GM21723 (cell line): ENCODE data around the gene ZNF224.
"Not testable (repeated sequence)": the region's sequence is repeated elsewhere in the genome, so short reads cannot be mapped to it uniquely, and the experiment has no call there.

Source experiments
- ATAC-seq: cut with Tn5 transposase; IDR thresholded peaks from one replicate; pipeline ENCODE4 v1.9.1; 2021; ENCODE audit warnings: mild to moderate bottlenecking, moderate library complexity; ENCODE audit not compliant: unreplicated experiment

Gene ZNF224

DNA sequence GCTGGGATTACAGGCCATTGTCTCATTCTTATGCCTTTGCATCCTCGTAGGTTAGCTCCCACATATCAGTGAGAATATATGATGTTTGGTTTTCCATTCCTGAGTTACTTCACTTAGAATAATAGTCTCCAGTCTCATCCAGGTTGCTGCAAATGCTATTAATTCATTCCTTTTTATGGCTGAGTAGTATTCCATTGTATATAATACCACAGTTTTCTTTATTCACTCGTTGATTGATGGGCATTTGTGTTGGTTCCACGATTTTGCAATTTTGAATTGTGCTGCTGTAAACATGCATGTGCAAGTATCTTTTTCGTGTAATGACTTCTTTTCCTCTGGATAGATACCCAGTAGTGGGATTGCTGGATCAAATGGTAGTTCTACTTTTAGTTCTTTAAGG is 27.0 kb downstream of the ZNF224 start:
- ATAC-seq: not testable (repeated sequence)

DNA sequence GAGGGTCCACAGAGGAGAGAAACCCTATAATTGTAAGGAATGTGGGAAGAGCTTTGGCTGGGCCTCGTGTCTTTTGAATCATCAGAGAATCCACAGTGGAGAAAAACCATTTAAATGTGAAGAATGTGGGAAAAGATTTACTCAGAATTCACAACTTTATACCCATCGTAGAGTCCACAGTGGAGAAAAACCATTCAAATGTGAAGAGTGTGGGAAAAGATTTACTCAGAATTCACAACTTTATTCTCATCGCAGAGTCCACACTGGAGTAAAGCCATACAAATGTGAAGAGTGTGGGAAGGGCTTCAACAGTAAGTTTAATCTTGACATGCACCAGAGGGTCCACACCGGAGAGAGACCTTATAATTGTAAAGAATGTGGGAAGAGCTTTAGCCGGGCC is 37.8 kb downstream of the ZNF224 start:
- no peak for ATAC-seq

DNA sequence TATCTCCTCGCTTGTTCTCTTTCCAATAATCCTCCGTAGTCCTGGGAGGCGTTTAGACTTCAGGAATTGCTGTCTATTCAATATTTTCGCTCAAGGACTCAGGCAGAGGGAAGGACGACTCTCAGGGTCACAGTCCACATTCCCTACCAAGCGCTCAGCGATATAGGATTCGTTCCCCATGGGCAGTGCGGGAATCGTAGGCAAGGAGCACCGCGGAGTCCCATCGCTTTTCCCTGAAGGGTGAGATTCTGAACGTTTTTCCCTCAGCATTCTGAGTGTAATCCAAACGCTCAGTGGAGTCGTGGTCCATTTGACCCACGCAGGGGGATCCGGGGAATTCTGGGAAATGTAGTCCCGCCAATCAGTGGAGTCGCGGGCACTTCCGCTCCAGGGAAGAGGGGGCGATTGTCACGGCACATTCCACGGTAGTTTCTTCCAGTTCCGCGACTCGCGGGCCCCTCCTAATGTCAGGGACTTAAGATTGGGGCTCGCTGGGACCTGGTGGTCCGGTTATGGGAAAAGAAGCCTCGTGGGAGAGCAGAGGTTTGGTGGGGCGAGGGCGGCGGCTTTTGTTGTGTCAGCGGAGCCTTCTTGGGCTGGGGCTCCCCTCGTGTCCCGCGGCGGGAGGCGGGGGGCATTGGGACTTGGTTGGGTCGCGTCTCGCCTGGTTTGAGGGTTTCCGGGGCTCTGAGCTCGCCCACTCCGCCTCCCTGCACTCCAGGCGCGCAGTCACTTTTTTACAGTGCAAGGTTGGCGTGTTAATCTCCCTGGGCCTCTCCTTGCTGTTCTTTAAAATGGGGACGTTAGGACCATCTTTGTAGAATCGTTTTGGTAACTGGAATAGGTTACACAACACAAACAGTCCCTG is 47.3 kb downstream of the ZNF224 start, which contains the start of gene ZNF234:
Gene ZNF234 (plus strand): TSS at position 364 of the 868 bp plus-strand sequence. CDS start 3,079 bp downstream, outside the sequence.
- ATAC-seq: peak; percentile 83

- peak; percentile 31 for ATAC-seq
Measured at GRCh38 chr19:44142059-44142433, 47.9 kb downstream of the ZNF224 start.

DNA sequence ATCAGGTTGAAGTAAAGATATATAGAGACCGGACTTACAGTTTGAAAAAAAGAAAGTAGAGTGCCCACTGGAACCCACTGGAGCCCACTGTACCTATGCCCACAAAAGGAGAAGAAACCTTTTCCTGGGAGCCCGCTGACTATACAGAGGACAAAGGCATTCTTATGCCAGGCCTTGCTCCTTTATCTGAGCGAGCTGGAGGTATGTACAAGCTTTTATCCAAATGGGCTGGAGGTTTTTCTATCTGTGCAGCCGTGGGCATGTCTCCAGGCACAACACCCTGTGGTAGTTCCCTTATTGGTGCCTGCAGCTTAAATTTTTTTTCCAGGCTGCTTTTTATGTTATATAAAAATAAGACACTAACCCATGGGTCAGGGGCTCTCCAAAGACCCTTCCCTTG is 55.6 kb downstream of the ZNF224 start:
- ATAC-seq: no peak

- no peak for ATAC-seq
Measured at GRCh38 chr19:44151491-44151890, 57.3 kb downstream of the ZNF224 start.

DNA sequence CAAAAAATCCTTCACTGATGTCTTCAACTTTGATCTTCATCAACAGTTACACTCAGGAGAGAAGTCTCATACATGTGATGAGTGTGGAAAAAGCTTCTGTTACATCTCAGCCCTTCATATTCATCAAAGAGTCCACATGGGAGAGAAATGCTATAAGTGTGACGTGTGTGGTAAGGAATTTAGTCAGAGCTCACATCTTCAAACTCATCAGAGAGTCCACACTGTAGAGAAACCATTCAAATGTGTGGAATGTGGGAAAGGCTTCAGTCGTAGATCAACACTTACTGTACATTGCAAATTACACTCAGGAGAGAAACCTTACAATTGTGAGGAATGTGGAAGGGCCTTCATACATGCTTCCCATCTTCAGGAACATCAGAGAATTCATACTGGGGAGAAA is 62.3 kb downstream of the ZNF224 start:
- ATAC-seq: no peak
